ENCODE measurements around the gene JAG1. TPM values are rescaled to one million over a fixed set of nuclear protein-coding genes. Genes with fewer than 3 reads are reported as not detected.

JAG1 gene
- total and polyA plus RNA-seq, 8 donors = 13.9 to 60.1 (median 25.1) TPM

DNA sequence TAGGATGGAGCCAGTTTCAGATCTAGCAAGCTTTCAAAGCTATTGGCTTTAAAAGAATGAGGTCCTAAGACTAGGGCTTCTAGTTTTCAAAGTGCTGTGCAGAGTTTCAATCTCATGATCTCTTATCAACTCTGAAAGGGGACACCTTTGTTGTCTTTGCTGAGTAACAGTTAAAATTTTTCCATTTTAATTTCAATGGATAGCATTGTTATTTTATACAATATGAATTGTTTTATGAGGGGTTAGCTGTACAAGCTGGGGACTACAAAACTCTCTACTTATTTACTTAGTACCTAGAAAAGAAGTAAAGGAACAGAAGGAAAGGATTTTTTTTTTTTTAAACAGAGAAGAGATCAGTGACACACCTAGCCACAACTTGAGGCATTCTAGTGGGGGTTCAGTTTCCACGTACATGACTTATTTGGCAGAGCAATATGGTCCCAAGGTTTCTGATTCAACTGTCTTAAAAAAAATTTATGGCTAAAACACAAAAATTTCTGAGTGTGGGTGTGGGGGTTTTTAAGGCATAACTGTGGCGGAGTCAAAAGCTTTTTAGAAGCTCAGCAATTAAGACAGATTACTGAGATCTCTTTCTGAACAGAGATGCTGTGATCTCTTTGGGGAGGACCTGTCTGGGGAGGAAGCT, 46.1 kb upstream of the JAG1 start:
- DNase-seq (no peak), FAIRE-seq (no peak), ATAC-seq (no peak)
- intact Hi-C loops (cut with DNase I) = no loop called here
- Histone ChIP-seq H3K4me1 (peaks cover 10 to 16% (median 12%) of the 10 kb centered on the region in 3 donors), H3K36me3 (no peaks in the 10 kb centered on the region), H3K4me3 (no peak overlapping the region), H3K27me3 (no peaks in the 10 kb centered on the region), H3K9me3 (no peaks in the 10 kb centered on the region), H3K27ac (no peak overlapping the region)
- 87 to 90% methylated on average over 2 of the region's 2 CpGs for WGBS, 2 donors
- TF ChIP-seq CTCF (IDR thresholded peaks at IDR 0.05) = no peak

GRCh38 chr20:10718661-10719060, 44.9 kb upstream of the JAG1 start:
- TF ChIP-seq CTCF (IDR thresholded peaks at IDR 0.05) = no peak
- Histone ChIP-seq H3K9me3 (no peaks in the 10 kb centered on the region), H3K27me3 (no peaks in the 10 kb centered on the region), H3K4me3 (no peak overlapping the region), H3K36me3 (no peaks in the 10 kb centered on the region), H3K4me1 (peaks cover 11 to 22% (median 12%) of the 10 kb centered on the region in 3 donors), H3K27ac (no peak overlapping the region)
- intact Hi-C loops (cut with DNase I) = no loop called here
- DNase-seq (no peak), ATAC-seq (no peak), FAIRE-seq (no peak)
- 93 to 96% methylated on average over 3 of the region's 3 CpGs for WGBS, 2 donors

DNA sequence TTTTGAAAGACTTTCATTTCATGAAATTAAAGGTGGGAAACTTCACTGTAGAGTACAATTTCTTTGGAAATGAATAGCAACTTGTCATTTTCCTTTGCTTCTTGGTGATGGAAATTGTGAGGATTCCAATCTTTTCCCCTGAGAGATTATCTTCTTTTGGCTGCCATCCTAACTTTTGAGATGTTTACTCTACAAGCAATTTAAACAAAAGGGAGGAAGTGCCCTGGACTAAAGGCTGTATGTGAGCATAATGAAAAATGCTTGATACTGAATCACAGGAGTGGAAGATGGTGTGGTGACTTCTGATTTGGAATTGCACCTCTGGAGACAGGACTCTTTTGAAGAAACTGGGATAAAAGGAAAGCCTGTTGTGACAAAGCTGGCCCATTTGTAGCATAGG, 43.1 kb upstream of the JAG1 start:
- no peak for TF ChIP-seq CTCF (IDR thresholded peaks at IDR 0.05)
- Histone ChIP-seq H3K4me1 (peaks cover 21 to 39% (median 22%) of the 10 kb centered on the region in 3 donors), H3K9me3 (no peaks in the 10 kb centered on the region), H3K36me3 (no peaks in the 10 kb centered on the region), H3K27me3 (no peaks in the 10 kb centered on the region), H3K4me3 (no peak overlapping the region), H3K27ac (no peak overlapping the region)
- intact Hi-C loops (cut with DNase I) = no loop called here
- DNase-seq = no peak
- FAIRE-seq = no peak
- ATAC-seq = peak in 1 of 4 donors; percentile 43

DNA sequence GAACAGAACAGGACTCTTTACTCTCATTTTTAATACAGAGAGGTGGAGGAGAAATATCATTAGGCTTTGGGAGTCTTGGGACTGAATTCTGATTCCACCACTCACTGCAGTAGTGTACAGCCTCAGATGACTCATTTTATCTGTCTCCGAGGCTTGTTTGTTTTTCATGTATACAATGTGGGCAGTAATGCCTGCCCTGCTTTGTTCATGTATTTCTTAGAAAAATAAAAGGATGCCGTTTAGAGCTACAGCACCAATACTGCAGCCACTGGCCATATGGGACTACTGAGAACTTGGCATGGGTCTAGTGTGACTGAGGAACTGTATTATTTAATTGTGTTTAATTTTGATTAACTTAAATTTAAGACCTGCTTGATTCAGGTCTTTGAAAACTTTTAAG, 41.2 kb upstream of the JAG1 start:
- no peaks in the 10 kb centered on the region for H3K36me3 ChIP-seq
- FAIRE-seq (no peak), ATAC-seq (no peak), DNase-seq (no peak)
- 39 to 42% methylated on average over 2 of the region's 2 CpGs for WGBS, 2 donors
- no peaks in the 10 kb centered on the region for H3K27me3 ChIP-seq
- no peak for TF ChIP-seq CTCF (IDR thresholded peaks at IDR 0.05)
- H3K4me1 ChIP-seq = peaks cover 22 to 47% (median 33%) of the 10 kb centered on the region in 3 donors
- no peak overlapping the region for H3K27ac ChIP-seq
- H3K4me3 ChIP-seq = no peak overlapping the region
- H3K9me3 ChIP-seq = no peaks in the 10 kb centered on the region
- intact Hi-C loops (cut with DNase I) = no loop called here

DNA sequence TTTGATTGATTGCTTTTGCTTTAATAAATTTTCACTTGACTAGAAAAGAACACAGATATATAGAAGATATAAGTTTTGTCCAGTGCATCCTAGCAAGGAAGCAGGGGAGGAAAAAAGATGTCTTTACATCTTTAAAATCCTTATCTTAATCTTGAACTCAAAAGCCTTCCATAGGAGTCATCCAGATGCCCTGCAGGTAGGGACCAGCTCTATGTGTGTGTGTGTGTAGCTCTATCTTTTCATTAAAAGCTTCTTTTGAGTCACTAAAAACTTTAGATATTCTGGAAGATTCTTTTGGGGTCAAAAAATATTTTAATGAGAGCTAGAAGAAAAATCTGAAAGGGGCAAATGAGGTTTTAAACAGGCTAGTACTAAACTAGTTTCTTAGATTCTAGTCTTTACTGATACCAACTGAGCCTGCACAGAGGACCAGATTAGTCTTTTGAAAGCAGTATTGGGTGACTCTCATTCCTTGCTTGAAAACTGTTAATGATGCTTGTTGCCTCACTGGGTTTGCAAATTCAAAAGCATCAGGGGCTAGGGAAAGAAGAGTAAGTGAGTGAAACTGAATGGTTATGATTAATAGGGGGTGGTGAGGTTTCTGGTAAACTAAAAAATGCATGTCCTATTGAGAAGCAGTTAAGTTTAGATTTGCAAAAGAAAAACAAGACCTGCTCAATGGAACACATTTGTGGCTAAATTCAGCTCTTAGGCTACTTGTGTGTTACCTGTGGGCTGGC, 40.6 kb upstream of the JAG1 start:
- no peaks in the 10 kb centered on the region for H3K9me3 ChIP-seq
- no peaks in the 10 kb centered on the region for H3K27me3 ChIP-seq
- no peak for ATAC-seq
- intact Hi-C loops (cut with DNase I) = no loop called here
- no peak for FAIRE-seq
- DNase-seq = no peak
- TF ChIP-seq CTCF (IDR thresholded peaks at IDR 0.05) = no peak
- peaks cover 22 to 47% (median 33%) of the 10 kb centered on the region in 3 donors for H3K4me1 ChIP-seq
- no peaks in the 10 kb centered on the region for H3K36me3 ChIP-seq
- no peak overlapping the region for H3K4me3 ChIP-seq
- no peak overlapping the region for H3K27ac ChIP-seq

Measured in pancreas (tissue), 10 donors.